T-helper 1 cell (primary cell): ENCODE data around the gene EPS8L3.

Experiments used
- DNase-seq, 5 donors: peaks; one replicate each; pipeline ENCODE4 v3.0.0-alpha.2; 2012 to 2020

EPS8L3 gene

DNA sequence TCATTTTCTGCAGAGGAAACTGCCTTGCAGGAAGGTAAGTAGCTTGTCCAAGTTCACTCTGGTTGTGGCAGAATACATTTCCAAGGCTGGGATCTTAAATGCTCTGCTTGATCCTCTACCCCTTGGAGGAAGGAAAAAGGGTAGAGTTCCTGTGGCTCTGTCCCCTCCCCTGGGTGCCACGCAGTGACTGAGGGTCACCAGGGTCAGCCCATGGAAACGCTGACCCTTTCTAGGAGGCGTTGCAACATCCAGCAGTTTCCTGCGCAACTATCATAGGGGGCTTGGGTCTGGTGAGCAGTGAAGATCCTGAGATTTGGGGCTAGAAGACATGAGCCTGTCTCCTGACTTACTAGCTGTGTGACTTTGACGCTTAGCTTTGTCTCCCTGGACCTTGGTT lies 29.4 kb upstream of the EPS8L3 start:
- DNase-seq, result no peak

- DNase-seq, result no peak
Measured at GRCh38 chr1:109792056-109792831, 28.5 kb upstream of the EPS8L3 start.

GRCh38 chr1:109791495-109792043 lies 27.8 kb upstream of the EPS8L3 start:
- DNase-seq, result no peak

DNA sequence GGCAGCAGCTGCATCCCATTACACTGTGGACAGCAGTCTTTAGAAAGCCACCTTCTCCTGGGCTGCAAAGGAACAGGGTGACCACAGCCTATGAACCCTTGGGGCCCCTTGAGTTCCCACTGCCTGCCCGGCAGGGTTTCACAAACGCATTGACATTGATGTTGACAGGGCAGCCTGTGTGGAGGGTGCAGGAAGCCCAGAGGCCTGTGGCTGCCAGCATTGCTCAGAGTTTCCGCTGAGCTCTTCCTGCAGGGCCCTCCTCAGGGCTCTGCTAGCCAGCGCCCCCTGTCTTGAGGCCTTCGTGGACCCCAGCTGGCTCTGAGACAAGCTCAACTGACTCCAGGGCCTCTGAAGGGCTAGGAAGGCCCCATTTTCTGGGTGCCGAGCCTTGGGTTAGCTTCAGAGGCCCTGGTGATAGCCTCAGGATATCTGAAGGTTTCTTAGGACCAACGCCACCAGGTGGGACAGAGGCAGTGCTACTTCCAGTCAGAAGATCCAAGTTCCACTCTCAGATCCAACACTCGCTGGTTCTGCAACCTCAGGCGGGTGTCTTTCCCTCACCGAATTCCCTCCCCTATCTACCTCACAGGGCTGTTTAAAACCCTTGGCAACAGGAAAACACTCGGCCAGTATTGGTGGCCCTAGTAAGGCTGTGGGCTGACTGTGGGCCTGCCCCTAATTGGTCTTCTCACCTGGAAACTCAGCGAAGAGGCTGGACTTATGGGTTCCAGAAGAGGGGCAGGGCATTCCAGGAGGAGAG lies 27.2 kb upstream of the EPS8L3 start:
- peak; percentile 28 to 93 (median 56) for DNase-seq

GRCh38 chr1:109790329-109790728 lies 26.6 kb upstream of the EPS8L3 start:
- DNase-seq, result no peak

DNA sequence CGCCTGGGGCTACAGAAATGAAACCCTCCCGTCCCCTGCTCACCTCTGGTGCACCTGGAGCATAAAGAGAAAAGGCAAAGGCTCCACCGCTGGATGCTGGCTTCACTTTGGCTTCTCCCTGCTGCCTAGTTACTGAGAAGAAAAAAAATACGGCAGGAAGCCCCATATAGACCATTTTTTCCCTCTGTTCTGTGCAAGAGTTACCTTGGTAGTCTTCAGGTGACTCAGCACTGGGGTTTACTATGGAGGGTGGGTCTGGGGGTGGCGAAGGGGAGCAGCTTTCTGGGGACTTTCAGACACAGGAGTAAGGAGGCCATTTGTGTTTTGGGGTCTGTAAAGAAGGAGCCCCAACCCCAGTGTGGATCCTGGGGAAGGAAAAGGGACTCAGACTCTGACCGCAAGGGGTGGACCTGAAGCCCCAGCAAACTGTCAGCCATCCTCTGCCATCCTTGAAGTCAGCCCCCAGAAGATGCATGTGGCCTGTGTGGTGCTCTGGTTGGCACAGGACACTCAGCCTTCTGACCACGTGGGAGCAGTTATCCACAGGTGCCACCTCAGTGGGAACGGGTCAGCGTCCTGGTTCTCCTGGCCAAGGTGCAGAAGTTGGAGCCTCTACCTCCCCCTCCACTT lies 25.9 kb upstream of the EPS8L3 start:
- no peak for DNase-seq

DNA sequence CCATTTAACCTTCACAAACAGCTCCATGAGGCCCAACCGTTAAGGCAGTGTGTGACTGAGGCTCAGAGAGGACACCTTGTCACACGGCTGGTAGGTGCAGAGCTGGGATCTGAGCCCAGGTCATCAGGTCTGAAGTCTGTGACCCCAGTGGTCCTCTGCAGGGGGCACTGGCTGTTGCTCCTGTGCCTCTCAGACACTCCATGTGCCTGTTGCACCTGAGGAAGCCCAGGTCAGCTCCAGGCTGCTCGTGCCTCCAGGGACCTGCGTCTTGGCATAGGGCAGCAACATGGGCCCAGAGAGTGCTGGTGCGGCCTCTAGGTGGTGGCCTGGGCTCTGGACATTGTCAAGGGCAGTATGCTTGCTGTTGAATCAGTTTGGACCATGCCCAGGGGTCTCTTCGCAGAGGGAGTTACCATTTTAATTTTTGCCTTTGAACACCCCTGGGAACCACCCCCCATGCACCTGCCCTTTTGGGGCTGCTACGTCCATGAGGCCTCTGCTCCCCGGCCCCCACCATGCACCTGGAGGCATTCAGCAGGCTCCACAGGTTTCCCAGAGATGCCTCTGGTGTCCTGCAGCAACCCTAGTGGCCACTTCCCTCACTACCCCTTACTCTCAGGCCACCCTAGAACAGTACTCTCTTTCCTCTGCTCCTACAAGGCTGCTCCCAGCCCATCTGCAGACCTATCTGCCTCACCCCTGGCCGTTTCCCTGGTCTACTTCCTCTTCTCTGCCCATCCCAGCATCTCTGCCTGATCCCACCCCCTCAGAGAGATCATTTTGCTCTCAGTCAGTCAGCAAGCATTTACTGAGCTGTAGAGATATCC lies 25.2 kb upstream of the EPS8L3 start:
- no peak for DNase-seq

DNA sequence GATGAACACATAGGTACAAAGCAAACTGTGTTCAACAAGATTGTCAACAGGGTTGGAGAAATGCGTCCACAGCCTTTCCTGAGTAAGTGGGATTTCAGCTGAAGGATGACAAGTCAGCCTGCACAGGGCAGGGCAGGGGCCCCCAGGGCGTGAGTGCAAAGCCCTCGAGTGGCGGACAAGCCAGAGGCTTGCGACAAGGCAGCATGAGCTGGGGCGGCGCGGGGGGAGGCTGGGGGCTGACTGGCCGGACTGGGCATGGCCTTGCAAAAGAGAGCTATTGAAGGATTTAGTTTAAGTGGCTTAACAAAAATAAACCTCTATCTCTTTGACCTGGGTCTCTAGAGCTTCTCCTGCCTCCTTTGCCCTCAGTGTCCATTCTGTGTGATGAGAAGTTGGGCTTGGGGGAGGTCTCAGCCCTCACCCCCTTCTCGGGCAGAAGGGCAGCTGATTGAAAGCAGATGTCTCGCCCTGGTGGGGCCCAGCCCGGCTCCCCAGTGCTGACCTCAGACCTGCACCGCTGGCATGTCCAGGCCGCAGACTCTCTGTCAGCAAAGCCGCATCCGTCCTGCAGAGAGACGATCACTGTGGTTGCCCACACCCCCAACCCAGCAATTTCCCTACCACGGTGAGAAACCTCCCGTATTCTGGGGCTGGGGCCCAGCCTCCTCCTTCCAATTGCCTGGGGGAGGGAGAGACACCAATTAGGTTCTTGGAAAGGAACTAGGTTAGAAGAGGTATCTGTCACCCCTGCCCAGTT lies 24.3 kb upstream of the EPS8L3 start:
- DNase-seq, result no peak

DNA sequence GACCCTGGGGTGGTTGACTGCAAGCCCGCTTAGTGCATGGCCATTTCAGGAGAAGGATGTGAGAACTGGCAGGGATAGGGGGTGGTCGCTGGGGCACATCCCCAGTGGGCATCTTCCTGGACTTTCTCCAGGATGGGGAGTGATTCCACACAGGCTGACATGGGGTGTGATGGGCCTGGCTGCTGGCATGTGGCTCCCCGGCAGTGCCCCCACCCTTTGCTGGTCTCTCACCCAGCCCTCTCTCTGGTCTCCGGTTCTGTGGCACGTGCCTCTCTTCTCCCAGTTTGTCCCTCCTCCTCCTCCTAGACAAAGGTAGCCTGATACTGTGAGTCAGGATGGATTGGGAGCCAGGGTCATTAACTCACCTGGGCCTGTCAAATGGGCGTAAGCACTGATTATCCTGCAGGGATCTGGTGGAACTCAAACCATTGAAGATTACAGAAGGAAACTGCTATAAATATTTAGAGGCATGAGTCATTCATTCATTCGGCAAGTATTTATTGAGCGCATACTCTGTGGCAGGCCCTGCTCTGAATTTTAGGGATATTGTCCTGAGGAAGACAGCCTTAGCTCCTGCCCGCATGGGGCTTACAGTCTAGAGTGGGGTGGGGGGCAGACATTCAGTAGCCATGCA lies 23.6 kb upstream of the EPS8L3 start:
- no peak for DNase-seq

DNA sequence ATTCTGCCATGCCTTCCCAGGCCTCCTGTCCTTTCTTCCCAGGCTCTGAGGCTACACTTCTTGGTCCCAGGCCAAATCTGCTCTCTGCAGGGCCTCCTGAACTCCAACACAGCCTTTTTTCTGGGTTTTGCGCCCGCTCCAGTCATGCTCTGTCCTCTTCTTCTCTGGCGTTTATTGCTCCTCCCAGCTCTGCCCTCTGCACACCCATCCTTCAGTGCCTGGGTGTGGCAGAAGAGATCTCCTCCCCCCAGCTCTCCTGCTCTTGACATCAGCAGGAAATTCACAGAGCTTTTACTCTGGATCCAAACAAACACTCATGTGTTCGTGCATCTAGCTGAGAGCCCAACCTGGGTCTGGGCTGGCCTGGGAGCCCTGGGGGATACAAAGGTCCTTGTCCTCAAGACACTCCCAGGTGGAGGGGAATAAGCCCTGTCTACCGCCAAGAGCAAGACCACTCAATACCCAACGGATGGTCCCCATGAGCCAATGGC lies 22.9 kb upstream of the EPS8L3 start:
- DNase-seq, result no peak

- no peak for DNase-seq
Measured at GRCh38 chr1:109786112-109786480, 22.4 kb upstream of the EPS8L3 start.

- DNase-seq, result no peak
Measured at GRCh38 chr1:109785446-109786111, 21.9 kb upstream of the EPS8L3 start.

GRCh38 chr1:109784551-109785252 lies 21.0 kb upstream of the EPS8L3 start:
- no peak for DNase-seq

DNA sequence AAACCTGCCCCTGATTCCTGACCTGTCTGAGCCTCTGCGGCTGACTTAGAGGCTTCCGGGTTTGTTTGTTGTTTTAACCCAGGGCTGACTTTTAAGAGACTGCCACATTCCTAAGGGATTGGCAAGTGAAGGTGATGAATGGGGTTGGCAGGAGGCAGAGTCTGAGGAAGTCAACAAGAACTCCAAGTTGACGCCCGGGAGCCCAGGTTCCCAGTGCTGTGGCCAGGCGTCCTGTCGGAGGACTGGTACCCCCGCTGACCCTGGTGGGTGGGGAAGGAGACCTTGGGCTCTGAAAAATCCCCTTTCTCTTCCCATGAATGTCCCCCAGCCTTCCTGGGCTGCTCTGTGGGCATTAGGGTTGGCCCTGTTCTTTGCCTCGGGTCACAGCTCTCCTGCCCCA lies 19.7 kb upstream of the EPS8L3 start:
- DNase-seq, result no peak

GRCh38 chr1:109782927-109783326 lies 19.2 kb upstream of the EPS8L3 start:
- no peak for DNase-seq

GRCh38 chr1:109782514-109782913 lies 18.8 kb upstream of the EPS8L3 start:
- DNase-seq, result no peak

- no peak for DNase-seq
Measured at GRCh38 chr1:109781806-109782205, 18.1 kb upstream of the EPS8L3 start.

DNA sequence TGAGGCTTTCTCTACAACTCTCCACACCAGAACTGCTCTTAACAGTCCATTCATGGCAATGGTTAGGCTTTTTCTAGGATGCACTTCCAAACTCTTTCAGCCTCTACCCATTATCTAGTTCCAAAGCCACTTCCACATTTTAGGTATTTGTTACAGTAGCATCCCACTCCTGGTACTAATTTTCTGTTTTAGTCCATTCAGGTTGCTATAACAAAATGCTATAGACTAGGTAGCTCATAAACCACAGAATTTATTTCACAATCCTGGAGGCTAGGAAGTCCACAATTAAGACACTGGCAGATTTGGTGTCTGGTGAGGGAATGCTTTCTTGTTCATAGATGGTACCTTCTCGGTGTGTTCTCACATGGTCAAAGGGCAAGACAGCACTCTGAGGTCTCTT lies 17.3 kb upstream of the EPS8L3 start:
- no peak for DNase-seq

- DNase-seq, result no peak
Measured at GRCh38 chr1:109777980-109778625, 14.4 kb upstream of the EPS8L3 start.
